GM12878 (cell line): ENCODE results near the gene PRKCB. TPM values are rescaled to one million over a fixed set of nuclear protein-coding genes. Genes with fewer than 3 reads are reported as not detected.

Experiments
- ATAC-seq: fragments of 200-7000 bp; cut with Tn5 transposase; 3 replicates; pipeline ENCODE4 v1.9.1; 2020; ENCODE audit warnings: mild to moderate bottlenecking, moderate library complexity
- BruUV-seq: library from RNA; stranded (reverse); fragments of 400-500 nt; replicated peaks from 2 replicates; lab custom pipeline; 2021; lab: Mats Ljungman, UMichigan
- CTCF ChIA-PET: fragments of 300-600 bp; sonication (Branson Sonifier 250); formaldehyde crosslinking; extraction: SDS; loops from one replicate; lab custom pipeline; 2021; ENCODE audit warnings: inconsistent platforms; lab: Yijun Ruan, JAX
- POLR2A ChIA-PET: fragments of 350-600 bp; formaldehyde crosslinking; extraction: SDS; loops from one replicate; lab custom pipeline; 2021; ENCODE audit warnings: inconsistent platforms; lab: Charles Lee
- RAD21 ChIA-PET: fragments of 300-600 bp; sonication (Branson Sonifier 250); formaldehyde crosslinking; loops from one replicate; lab custom pipeline; 2023; ENCODE audit warnings: antibody characterized with exemption; ENCODE audit not compliant: unreplicated experiment; lab: Charles Lee
- SMC1A ChIA-PET: fragments of 300-600 bp; sonication (Branson Sonifier 250); formaldehyde crosslinking; loops from one replicate; lab custom pipeline; 2023; ENCODE audit not compliant: unreplicated experiment, uncharacterized antibody; lab: Charles Lee
- DNase-seq: peaks from one replicate; pipeline ENCODE4 v3.0.0-alpha.2; 2011; ENCODE audit warnings: low read depth, low spot score
- FAIRE-seq: peaks from 3 replicates; lab custom pipeline; 2011; peaks lifted over from hg19 to GRCh38; lab: Jason Lieb, UNC
- H2AFZ ChIP-seq: 2 replicates; pipeline ENCODE4 v1.6.0; 2011; ENCODE audit warnings: low read depth, low read length, control low read depth; ENCODE audit not compliant: control insufficient read depth
- H3K27ac ChIP-seq: 2 replicates; pipeline ENCODE4 v1.5.1; 2011; ENCODE audit warnings: control low read depth; ENCODE audit not compliant: control insufficient read depth, insufficient read depth
- H3K27me3 ChIP-seq, 2 experiments: replicated peaks in 1 of 2; 2 replicates each; pipeline versions ENCODE4 v1.6.0 to v1.6.1; 2011; ENCODE audit warnings: low read length in 1 of 2; ENCODE audit not compliant: control insufficient read depth in 2 of 2, insufficient read depth in 2 of 2
- H3K36me3 ChIP-seq, 2 experiments: 2 replicates each; pipeline ENCODE4 v1.5.1; 2011; ENCODE audit warnings: low read length in 1 of 2; ENCODE audit not compliant: control insufficient read depth in 2 of 2, insufficient read depth in 2 of 2
- H3K4me1 ChIP-seq: 2 replicates; pipeline ENCODE4 v1.6.1; 2011; ENCODE audit warnings: mild to moderate bottlenecking, low read length, moderate library complexity, mixed read lengths; ENCODE audit not compliant: control insufficient read depth, insufficient read depth
- H3K4me2 ChIP-seq: 2 replicates; pipeline ENCODE4 v1.6.0; 2011; ENCODE audit warnings: control low read depth; ENCODE audit not compliant: control insufficient read depth, insufficient read depth
- H3K4me3 ChIP-seq: fragments of 200-600 bp; sonication (generic); 2 replicates; pipeline ENCODE4 v1.5.1; 2016
- H3K79me2 ChIP-seq: 2 replicates; pipeline ENCODE4 v1.6.0; 2011; ENCODE audit warnings: low read length; ENCODE audit not compliant: control insufficient read depth, insufficient read depth
- H3K9ac ChIP-seq: 2 replicates; pipeline ENCODE4 v1.8.0; 2011; ENCODE audit warnings: low read length, control low read depth, mixed read lengths; ENCODE audit not compliant: control insufficient read depth, insufficient read depth
- H3K9me3 ChIP-seq: replicated peaks from 3 replicates; pipeline ENCODE4 v1.5.1; 2011; ENCODE audit warnings: mild to moderate bottlenecking, low read length; ENCODE audit not compliant: control insufficient read depth, insufficient read depth
- H4K20me1 ChIP-seq: 2 replicates; pipeline ENCODE4 v1.6.0; 2011; ENCODE audit not compliant: control insufficient read depth, insufficient read depth
- CBX3 ChIP-seq: fragments of 200-600 bp; sonication (generic); IDR thresholded peaks from 2 replicates; pipeline ENCODE4 v1.6.1; 2016; ENCODE audit warnings: low read depth, borderline replicate concordance
- HDGF ChIP-seq: fragments of 450-650 bp; IDR thresholded peaks from 2 replicates; pipeline ENCODE4 v1.6.1; 2016; ENCODE audit warnings: antibody characterized with exemption
- JUNB ChIP-seq: IDR thresholded peaks from 2 replicates; pipeline ENCODE4 v1.6.1; 2016; ENCODE audit warnings: antibody characterized with exemption, mild to moderate bottlenecking
- SUPT20H ChIP-seq: IDR thresholded peaks from 2 replicates; pipeline ENCODE4 v1.6.1; 2011; ENCODE audit warnings: low read depth, mild to moderate bottlenecking, low read length, moderate library complexity, borderline replicate concordance; ENCODE audit not compliant: control insufficient read depth
- WGBS: methylation state at CpG from one replicate; pipeline ENCODE4 v1.1.6; 2016; ENCODE audit warnings: low lambda C conversion rate; ENCODE audit not compliant: insufficient replicate concordance, insufficient coverage; ENCODE audit errors: missing lambda C conversion rate; 5-methylcytosine and 5-hydroxymethylcytosine counted together
- in situ Hi-C: fragments of 300-500 bp; cut with MboI; formaldehyde crosslinking; loops from 9 replicates; pipeline ENCODE4 v1.14.3; 2018; ENCODE audit warnings: mixed read lengths
- intact Hi-C: fragments of 100-400 bp; cut with micrococcal nuclease; formaldehyde crosslinking; loops from one replicate; pipeline ENCODE4 v1.14.2; 2022; ENCODE audit not compliant: unreplicated experiment
- polyA plus RNA-seq, 11 experiments: library from polyadenylated mRNA; depleted of rRNA in 4 of 11; unstranded in 6 of 11; stranded (reverse) in 5 of 11; fragments of >200 nt; fragmentation: Nextera tagmentation in 4 of 11; fragmentation: Illumina TruSeq in 1 of 11; extraction: Ambion mirVana in 4 of 11; extraction: Trizol in 1 of 11; gene quantifications; 1 replicate in 1 of 11; 2 replicates in 10 of 11; pipeline versions ENCODE4 v1.2.1 to v1.2.3, GENCODE V29; 2011 to 2016; ENCODE audit warnings: inconsistent platforms in 2 of 11, missing spikeins in 2 of 11, low read depth in 1 of 11
- total RNA-seq, 4 experiments: library from RNA; depleted of rRNA in 3 of 4; stranded (reverse); fragments of >200 nt in 3 of 4; fragmentation: Illumina TruSeq in 1 of 4; extraction: Trizol in 1 of 4; gene quantifications; 2 replicates each; pipeline versions ENCODE4 v1.2.1 to v1.2.3, GENCODE V29; 2013 to 2021
- TF ChIP-seq, protein P1 (sequence below): fragments of 450-650 bp; IDR thresholded peaks from 2 replicates; pipeline ENCODE4 v1.6.1; 2017; ENCODE audit warnings: mild to moderate bottlenecking

PRKCB gene
- total and polyA plus RNA-seq, 10 of the 15 experiments (the other 5 are each of a cell fraction or from before 2014, with no cell fraction given) = 21.4 to 158 (median 97.3) TPM

DNA sequence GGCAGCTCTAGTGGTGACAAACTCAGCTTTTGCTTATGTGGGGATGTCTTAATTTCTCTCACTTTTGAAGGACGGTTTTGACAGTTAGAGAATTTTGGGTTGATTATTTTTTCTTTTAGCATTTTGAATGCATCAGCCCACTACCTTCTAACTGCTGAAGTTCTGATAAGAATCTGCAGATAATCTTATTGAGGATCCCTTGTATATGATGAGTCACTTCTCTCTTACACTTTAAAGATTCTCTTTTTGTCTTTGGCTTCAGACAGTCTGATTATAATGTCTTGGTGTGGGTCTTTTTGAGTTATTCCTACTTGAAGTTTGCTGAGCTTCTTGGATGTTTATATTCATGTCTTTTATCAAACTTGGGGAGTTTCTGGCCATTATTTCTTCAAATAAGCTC lies 5.5 kb upstream of the PRKCB start:
- H3K4me3 ChIP-seq = no peak overlapping the region
- no peak overlapping the region for H3K9ac ChIP-seq
- no peak overlapping the region for H3K4me2 ChIP-seq
- no peaks in the 10 kb centered on the region for H3K36me3 ChIP-seq
- H3K27ac ChIP-seq = no peak overlapping the region
- ATAC-seq (no peak), FAIRE-seq (no peak), DNase-seq (no peak)
- in situ Hi-C loops = no loop called here
- H4K20me1 ChIP-seq = no peaks in the 10 kb centered on the region
- H3K27me3 ChIP-seq = no peaks in the 10 kb centered on the region
- no peaks in the 10 kb centered on the region; the same call in 1 of the 2 replicates for H3K79me2 ChIP-seq
- peaks cover 24% of the 10 kb centered on the region for H3K4me1 ChIP-seq
- WGBS = 0% methylated on average over 1 of the region's 1 CpG
- CTCF ChIA-PET = interaction anchor here (1.0 to 11.6 kb wide), 3 partner anchors 11 to 186 kb away, joined by 3 to 89 read pairs (median 3); no protein-coding TSS in a partner anchor
- POLR2A ChIA-PET = interaction anchor here (0.6 kb wide), 1 partner anchor 117 kb away, joined by 3 read pairs; no protein-coding TSS in a partner anchor
- SMC1A ChIA-PET = interaction anchor here (2.3 kb wide), 1 partner anchor 23 kb away, joined by 5 read pairs; no protein-coding TSS in a partner anchor
- intact Hi-C loops = no loop called here
- RAD21 ChIA-PET = interaction anchor here (3.6 kb wide), 1 partner anchor 27 kb away, joined by 14 read pairs; no protein-coding TSS in a partner anchor
- H3K9me3 ChIP-seq = peaks cover 4% of the 10 kb centered on the region; the same call in 2 of the 3 replicates
- TF ChIP-seq SUPT20H = no peak
- TF ChIP-seq, protein P1, sequence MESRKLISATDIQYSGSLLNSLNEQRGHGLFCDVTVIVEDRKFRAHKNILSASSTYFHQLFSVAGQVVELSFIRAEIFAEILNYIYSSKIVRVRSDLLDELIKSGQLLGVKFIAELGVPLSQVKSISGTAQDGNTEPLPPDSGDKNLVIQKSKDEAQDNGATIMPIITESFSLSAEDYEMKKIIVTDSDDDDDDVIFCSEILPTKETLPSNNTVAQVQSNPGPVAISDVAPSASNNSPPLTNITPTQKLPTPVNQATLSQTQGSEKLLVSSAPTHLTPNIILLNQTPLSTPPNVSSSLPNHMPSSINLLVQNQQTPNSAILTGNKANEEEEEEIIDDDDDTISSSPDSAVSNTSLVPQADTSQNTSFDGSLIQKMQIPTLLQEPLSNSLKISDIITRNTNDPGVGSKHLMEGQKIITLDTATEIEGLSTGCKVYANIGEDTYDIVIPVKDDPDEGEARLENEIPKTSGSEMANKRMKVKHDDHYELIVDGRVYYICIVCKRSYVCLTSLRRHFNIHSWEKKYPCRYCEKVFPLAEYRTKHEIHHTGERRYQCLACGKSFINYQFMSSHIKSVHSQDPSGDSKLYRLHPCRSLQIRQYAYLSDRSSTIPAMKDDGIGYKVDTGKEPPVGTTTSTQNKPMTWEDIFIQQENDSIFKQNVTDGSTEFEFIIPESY = no peak
- no peak overlapping the region for H2AFZ ChIP-seq
- BruUV-seq = no TSS peak

DNA sequence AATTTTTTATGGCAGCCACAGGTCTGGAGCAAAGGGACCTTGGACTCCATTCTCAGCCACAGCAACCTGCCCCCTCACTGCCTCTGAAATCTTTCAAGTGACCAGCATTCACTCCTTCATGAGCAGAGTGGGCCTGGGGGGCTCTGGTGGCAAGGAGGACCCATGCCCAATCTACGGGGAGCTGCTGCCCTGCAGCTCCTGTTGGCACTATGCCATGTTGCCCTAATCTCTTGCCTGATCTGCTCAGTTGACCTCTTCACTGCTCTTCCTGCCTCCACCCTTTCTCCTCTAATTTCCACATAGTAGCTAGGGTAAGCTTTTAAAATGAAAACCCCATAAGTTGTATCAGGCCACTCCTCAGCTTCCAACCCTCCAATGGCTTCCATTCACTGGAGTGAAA lies 2.9 kb upstream of the PRKCB start:
- FAIRE-seq (no peak), DNase-seq (no peak), ATAC-seq (no peak)
- Histone ChIP-seq H3K9me3 (peaks cover 4% of the 10 kb centered on the region; the same call in 2 of the 3 replicates), H3K27ac (no peak overlapping the region), H3K36me3 (no peaks in the 10 kb centered on the region), H3K4me2 (no peak overlapping the region), H4K20me1 (no peaks in the 10 kb centered on the region), H3K79me2 (peaks cover 19% of the 10 kb centered on the region), H3K9ac (no peak overlapping the region), H3K4me3 (no peak overlapping the region), H3K27me3 (no peaks in the 10 kb centered on the region), H2AFZ (no peak overlapping the region), H3K4me1 (peaks cover 5% of the 10 kb centered on the region)
- ChIA-PET RAD21 (no interaction called here), POLR2A (interaction anchor here (1.0 kb wide), 1 partner anchor 28 kb away, joined by 3 read pairs; no protein-coding TSS in a partner anchor), CTCF (interaction anchor here (1.1 to 3.6 kb wide), 3 partner anchors 29 to 177 kb away, joined by 4 to 21 read pairs (median 6); no protein-coding TSS in a partner anchor), SMC1A (interaction anchor here (0.9 to 2.2 kb wide), 4 partner anchors 22 to 177 kb away, joined by 4 to 11 read pairs (median 7); no protein-coding TSS in a partner anchor)
- intact Hi-C loops (no loop called here), in situ Hi-C loops (no loop called here)
- TF ChIP-seq HDGF (no peak), JUNB (no peak), CBX3 (no peak)
- no TSS peak for BruUV-seq
- WGBS = 40% methylated on average over 1 of the region's 1 CpG
